ENCODE results near the gene ZNF552.

The ZNF552 gene

DNA sequence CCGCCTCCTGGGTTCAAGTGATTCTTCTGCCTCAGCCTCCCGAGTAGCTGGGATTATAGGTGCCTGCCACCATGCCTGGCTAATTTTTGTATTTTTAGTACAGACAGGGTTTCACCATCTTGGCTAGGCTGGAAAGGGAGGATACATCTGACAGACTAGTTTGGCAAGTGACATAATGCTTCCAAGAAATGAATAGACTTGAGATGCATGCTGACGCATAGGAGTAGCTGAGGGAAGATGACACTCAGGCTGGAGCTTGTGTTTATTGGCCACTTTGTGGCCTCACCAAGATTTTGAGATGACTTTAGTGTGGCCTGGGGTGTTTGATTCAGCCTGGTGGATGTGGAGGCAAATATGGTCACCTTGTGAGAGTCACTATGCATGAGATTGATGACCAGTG is 41.2 kb downstream of the ZNF552 start:
- FAIRE-seq = no peak

GRCh38 chr19:57771417-57771816 is 43.3 kb downstream of the ZNF552 start:
- no peak for FAIRE-seq

DNA sequence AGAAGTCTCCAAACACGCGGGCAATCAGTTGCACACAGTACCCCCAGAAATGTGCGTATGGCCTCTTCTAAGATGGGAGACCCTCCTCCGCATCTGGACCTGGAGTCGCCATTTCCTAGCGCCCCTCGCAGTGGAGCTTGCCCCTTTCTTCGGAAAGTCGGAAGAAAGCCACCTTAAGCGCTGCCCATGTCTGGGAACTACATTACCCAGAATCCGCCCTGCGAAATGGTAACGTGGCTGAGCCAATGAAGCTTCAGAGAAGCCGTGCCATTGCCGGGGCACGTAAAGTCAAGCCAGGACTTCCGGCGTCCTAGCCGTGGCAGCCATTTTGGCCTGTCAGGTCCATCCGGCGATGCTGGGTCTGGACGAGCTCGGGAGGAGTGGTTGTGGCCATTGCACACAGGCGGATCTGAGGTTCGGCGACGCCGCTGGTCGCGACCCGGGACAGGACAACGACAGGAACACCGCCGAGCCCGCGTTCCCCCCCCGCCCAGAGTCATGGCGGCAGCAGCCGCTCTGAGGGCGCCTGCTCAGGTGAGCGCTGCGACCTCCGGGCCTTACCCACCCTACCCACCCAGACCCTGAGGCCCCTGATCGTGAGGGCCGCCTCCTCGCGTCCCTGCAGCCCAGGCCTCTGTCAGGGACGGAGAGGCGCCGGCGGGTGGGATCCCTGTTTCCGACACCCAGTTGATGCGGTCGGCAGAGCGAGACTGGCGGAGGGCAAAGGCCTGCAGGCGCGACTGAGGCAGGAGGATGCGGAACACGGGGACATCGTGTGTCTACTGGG is 45.2 kb downstream of the ZNF552 start, which contains the start of gene ZNF586:
Gene ZNF586, plus strand, starts transcription at position 332 of the 787 bp plus-strand sequence. Its CDS starts 167 bp downstream, at position 499.
- FAIRE-seq = no peak

DNA sequence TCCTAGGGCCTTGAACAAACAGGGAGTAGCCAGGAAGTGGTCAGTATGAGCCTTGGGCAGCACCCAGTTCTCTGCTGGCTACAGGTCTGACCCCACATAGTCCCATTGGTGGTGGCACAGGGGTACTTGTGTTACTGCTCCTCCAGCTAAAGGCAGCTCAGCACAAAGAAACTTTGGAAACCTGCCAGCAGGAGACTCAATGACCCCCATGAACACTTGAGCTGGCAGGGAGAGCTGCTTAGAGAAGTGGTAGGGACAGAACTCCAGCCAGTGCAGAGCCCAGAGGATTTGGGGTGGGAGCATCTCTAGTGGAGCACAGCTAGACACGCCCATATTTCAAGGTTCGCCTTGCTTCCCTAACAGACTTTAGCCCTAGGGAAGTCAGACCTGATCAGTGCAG is 55.6 kb downstream of the ZNF552 start:
- no peak for FAIRE-seq

DNA sequence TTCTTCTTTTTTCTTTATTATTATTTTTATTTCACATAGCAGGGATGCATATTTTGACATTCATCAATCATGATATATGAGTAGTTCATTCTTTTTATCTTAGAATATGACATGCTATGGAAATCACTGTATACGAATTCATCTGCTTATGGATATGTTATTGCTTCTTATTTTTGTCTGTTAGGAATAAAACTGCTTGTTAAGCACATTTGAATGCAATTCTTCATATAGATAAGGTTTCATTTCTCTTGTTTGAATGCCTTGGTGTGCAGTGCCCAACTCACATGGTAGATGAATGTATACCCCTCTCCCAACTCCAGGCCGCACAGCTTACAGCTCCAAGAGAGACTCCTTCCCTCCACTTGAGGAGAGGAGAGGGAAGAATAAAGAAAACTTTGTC is 56.8 kb downstream of the ZNF552 start:
- no peak for FAIRE-seq

Measured in colon (tissue), 2 donors.